ENCODE measurements around the gene RESP18.
"Not testable (repeated sequence)": the region's sequence is repeated elsewhere in the genome, so short reads cannot be mapped to it uniquely, and the experiment has no call there.

Gene RESP18

DNA sequence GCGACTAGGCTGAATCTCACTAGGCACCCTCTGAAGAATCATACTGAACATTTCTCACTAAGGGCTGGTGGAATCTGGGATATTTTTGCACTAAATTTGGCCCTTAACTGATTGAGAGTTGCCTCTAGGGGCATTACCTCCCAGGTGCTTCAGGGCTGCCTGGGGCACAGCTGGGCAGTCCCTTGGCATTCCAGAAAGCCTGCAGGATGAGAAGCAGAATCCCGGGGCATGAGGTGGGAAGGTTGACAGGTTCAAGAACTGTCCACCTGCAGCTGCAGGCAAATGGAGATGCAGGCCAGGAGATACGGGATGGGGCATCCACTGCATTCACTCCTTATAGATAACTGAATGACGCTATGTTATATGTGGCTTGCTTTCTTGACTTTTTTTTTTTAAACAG is 7.4 kb downstream of the RESP18 start:
- no peak for DNase-seq

DNA sequence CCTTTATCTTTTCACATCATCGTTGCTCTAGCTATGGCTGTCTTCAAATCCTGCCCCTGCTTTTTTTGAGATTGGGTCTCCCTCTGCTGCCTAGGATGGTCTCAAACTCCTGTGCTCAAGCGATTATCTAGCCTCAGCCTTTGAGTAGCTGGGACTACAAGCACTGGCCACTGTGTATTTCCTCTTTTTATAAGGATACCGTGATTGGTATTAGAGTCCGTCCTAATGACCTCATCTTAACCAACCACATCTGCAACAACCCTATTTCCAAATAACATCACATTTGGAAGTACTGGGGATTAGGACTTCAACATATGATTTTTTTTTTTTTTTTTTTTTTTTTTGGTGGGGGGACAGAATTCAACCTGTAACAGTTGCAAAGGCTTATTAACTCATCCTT is 9.1 kb downstream of the RESP18 start:
- no peak for DNase-seq

DNA sequence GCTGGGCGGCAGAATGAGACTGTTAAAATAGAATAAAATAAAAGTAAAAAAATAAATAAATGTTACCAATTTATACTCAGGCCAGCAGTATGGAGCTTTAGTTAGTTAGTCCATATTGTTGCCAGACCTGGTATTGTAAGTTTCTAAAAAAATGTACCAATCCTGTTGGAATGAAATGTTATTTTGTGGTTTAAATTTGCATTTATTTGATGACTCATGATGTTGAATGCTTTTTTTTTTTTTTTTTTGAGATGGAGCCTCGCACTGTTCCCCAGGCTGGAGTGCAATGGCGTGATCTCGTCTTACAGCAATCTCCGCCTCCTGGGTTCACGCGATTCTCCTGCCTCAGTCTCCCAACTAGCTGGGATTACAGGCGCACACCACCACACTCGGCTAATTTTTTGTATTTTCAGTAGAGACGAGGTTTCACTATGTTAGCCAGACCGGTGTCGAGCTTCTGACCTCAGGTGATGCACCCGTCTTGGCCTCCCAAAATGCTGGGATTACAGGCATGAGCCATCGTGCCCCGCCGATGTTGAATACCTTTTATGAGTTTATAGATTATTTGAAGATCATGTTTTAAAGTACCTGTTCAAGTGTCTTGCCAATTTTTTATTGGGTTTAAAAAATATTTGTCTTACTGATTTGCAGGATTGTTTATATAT is 17.6 kb downstream of the RESP18 start:
- no peak for DNase-seq

DNA sequence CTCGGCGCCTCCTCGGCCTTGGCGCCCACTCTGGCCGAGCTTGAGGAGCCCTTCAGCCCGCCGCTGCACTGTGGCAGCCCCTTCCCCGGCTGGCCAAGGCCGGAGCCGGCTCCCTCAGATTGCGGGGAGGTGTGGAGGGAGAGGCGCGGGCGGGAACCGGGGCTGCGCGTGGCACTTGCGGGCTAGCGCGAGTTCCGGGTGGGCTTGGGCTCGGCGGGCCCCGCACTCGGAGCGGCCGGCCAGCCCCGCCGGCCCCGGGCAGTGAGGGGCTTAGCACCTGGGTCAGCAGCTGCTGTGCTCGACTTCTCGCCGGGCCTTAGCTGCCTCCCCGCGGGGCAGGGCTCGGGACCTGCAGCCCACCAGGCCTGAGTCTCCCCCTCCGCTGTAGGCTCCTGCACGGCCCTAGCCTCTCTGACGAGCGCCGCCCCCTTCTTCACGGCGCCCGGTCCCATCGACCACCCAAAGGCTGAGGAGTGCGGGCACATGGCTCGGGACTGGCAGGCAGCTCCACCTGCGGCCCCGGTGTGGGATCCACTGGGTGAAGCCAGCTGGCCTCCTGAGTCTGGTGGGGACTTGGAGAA is 19.8 kb downstream of the RESP18 start:
- not testable (repeated sequence) for DNase-seq

DNA sequence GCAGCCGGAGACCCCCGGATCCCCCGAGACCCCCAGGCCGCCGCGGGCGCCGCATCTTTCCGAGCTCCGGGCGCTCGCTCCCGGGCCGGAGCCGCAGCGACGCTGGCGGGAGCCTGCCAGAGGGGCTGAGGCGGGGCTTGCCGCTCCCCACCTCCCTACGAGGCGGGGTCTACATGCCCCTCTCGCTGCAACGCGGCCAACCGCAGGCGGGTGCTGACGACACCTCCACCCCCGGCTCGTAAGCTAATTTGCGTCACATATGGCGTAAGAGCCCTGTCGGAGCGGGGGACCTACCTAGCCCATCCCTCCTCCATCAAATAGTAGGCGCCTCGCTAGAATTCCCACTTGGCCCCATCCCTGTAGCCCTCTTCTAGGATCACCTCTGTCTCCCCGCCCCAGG is 23.3 kb downstream of the RESP18 start, which contains the start of gene PTPRN:
Gene PTPRN (minus strand): TSS at position 124 of the 400 bp plus-strand sequence. CDS start 69 bp downstream, at position 55.
- peak; percentile 72 for DNase-seq

DNA sequence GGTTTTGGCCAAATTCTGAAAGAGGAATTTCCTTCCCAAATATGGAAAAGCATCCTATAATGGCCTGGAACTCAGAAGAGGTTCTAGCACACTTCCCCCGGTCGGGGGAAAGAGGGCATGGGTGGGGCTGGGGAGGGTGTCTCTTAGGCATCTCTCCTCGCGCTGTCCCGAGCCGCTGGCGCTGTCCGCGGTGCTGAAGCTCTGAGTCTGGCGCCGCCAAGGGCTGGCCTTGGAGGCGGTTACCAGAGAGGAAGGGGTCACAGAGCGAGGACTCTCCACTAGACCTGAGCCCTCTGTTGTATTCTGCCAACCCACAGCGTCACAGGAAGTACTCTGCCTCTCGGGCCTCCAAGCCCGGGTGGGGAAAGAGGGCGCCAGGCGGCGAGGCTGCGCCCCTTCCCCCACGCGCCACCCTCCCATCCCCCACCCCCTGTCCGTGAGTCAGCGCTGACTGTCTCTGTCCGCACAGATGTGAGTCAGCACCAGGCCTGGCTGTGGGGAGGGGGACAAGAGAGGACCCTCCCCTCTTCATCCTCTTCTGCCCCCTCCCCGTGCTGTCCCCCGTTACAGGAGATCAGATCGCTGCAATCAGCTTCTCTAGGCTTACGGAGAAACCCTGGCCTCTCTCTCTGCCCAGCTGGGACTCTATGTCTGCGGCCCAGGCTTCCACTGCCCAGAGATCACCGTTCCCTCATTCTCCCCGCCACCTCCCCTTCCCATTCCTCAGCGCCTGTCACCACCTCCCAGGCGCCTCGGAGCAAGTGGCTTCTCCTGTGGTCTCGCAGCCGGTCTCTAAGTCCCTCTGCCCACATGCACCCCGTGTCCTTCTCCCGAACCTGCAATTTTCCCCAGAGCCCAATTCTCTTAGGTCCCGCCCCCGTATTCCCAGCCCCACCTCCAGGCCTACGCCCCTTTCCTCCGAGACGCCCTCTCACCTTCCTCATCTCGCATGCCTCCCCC is 24.1 kb downstream of the RESP18 start:
- peak; percentile 27 for DNase-seq

DNA sequence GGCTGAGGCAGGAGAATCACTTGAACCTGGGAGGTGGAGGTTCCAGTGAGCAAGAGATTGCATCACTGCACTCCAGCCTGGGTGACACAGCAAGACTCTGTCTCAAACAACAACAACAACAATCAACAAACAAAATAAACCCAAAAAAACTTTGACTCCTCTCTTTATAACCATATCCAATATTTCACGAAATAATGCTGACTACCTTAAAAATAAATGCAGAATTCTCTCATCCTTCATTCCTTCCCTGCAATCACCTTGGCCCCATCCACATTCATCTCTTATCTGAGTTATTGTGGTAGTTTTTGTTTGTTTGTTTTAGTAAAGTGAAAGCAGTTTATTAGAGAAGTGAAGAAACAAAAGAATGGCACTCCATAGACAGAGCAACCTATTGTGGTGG is 26.5 kb downstream of the RESP18 start:
- no peak for DNase-seq

DNA sequence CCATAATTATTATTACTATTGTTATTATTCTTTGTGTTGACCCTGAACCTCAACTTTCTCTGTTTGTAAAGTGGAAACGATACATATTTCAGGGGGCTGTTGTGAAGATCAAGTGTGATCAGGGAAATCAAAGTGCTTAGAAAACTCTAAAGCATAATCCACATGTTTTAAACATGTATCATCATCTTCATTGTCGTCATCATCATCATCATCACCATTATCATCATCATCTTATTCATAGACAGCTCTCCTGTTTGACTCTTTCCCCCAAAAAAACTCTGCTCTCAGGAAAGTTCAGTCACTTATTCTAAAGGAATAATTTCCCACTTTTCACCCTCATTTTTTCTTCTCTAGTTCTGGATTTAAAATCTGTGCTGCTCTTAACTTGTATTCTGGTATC is 28.3 kb downstream of the RESP18 start:
- DNase-seq = no peak

DNA sequence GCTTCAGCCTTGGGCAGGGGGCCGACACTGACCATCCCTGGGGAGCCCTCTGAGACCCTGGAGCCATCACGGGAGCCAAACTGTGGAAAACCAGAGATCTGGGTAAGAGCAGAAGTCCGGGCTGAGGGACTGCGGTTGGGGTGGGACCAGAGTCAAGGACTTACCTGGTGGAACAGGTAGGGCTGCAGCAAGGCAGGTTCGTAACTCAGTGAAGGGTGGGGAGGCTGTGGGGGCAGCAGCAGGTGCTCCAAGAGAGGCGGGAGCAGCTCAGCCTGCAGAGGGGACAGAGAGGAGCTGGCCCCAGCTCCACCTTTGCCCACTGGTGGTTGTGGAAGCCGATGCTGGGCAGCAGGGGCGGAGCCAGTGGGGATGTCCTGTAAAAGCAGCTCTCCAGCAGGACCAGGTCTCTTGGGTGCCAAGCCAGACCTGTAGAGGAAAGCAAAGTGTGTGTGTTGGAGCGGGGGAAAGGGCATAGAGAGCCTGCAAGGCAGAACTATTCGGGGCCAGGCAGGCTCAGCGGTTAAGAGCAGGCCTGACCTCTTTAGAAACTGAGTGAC is 30.1 kb downstream of the RESP18 start:
- DNase-seq = no peak

DNA sequence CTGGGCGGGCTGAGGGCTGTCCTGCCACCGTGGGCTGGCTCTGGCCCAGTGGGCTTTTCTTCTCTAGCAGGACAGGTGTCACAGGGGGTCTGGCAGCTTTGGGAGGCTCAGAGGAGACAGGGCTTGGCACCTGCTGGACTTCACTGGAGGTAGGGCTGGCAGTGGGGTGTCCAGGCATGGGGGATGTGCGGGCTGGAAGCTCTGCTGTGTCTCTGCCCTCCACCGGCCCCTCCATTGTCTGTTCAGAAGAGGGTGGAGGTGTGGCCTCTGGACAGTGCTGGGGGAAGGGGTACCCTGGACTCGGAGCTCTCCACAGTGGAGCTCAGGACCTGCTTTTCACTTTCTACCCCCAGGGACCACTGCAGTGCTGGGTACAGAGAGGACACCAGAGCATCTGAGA is 32.5 kb downstream of the RESP18 start:
- no peak for DNase-seq

DNA sequence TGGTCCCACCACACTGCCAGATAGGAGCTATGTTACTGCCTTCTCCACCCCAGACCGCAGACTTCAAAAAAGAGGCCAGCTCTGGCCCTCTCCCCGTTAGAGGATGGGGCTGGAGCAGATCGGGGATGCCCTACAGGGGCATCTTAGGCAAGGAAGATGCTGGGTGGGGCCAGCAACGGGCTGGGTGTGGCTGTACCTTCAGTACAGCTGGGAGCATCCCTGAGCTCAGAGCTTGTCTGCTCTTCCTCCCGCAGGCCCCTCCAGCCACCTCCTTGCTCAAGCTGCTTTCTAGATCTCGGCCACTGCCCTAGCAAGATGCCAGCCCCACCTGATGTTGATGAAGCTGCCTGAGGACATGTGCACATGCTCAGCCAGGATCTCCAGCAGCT is 33.2 kb downstream of the RESP18 start:
- DNase-seq = no peak

DNA sequence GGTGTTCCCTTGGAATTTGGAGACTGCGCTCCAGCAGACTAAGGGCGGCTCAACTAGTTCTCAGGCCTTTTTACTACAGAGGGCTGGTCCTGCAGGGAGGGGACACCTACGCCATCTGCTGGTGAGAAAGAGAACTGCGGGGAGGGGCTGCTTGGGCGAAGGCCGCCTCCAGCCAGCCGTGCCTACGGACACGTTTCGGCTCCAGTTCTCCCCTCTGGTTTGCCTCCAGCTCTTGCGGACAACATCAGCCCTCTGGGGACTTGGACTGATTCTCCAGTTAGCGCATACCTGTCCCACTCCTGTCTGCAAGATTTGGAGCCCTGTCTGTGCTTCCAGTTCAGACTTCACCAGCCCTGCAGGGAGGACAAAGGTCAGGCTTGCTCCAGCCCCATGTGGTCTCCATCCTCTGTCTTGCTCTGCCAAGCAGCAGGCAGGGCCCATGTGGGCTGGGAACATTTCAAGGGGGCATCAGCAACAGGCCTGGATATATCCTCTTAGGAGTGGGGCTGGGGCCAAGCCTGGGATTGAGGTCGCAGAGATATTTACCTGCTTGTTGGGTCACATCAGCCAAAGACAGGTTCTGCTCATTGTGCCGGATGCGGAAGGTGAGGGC is 33.7 kb downstream of the RESP18 start:
- DNase-seq = peak; percentile 46

DNA sequence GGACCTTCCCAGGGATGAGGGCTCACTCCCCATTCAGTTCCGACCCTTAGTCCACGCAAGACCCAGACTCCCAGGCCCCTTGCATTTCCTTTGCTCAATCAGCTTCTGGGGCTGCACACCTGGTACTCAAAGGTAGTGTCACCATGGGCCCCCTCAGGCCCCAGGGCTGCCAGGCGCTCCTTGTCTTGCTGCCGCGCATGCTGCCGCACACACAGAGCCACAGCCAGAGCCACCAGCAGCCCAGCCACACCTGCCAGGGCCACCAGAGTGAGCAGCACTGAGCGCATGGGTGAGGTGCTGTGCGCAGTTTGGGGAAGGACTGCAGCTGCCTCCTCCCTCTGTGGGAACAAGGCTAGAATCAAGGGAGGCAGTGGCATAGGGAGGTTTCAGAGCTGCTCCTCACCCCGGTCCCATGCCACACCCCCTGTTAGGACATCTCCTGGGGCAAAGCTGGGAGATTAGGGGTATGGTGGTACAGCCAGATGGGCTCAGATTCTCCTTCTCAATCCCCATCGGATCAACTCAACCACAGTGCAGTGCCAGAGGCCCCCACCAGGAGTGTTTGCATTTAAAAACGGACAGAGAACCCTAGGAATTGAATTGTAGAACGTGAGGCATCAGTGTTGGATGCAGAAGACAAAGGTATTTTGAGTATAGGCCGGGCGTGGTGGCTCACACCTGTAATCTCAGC is 34.6 kb downstream of the RESP18 start:
- DNase-seq = no peak

DNA sequence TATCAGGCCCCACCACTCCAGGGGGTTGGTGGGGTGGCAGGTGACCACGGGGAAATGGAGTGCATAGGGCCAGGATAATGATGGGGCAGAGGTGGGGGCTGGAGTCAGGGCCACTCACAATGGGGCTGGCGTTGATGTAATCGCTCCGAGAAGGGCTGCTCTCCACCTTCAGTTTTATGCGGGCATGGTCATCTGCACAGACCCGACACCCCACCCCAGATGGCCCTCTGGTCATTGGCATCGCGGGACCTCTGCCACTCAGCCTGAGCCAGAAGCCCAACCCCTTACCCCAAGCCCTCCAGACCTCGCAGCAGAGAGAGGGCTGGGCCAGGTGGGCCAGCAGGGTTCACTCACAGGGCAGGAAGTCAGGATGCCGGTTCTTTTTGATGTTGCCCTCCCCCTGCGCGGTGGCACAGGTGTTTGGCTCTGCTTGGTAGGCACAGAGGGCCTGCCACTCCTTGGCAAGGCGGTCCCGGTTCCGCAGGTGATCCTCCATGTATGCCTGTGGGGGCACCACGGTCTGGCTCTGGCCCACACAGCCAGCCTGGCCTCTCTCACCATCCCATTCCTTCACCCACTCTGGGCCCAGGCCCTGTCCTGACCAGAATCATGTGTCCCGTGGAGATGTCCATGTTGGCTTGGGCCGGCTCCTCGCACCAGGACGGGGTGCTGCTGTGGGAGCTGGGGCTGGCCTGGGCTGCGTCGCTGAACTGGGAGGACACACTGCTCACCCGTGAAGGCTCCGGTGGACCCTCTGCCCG is 35.7 kb downstream of the RESP18 start:
- DNase-seq = no peak

DNA sequence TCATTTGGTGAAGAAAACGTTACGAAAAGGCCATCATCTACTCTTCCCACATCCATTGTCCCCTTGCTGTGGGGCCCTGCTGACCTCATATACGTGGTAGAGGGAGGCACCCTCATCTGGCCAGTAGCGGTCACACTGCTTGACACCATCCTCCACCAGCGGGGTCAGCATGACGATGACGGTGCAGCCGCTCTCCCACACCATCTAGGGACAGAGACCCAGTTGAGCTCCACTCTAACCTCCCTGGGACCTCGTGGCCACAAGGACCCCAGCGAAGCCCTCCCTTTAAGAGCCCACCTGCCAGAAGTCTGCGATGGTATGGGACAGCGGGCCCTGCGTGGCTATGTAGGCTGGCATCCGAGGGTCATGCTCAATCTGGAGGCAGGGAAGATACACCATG is 36.4 kb downstream of the RESP18 start:
- no peak for DNase-seq

DNA sequence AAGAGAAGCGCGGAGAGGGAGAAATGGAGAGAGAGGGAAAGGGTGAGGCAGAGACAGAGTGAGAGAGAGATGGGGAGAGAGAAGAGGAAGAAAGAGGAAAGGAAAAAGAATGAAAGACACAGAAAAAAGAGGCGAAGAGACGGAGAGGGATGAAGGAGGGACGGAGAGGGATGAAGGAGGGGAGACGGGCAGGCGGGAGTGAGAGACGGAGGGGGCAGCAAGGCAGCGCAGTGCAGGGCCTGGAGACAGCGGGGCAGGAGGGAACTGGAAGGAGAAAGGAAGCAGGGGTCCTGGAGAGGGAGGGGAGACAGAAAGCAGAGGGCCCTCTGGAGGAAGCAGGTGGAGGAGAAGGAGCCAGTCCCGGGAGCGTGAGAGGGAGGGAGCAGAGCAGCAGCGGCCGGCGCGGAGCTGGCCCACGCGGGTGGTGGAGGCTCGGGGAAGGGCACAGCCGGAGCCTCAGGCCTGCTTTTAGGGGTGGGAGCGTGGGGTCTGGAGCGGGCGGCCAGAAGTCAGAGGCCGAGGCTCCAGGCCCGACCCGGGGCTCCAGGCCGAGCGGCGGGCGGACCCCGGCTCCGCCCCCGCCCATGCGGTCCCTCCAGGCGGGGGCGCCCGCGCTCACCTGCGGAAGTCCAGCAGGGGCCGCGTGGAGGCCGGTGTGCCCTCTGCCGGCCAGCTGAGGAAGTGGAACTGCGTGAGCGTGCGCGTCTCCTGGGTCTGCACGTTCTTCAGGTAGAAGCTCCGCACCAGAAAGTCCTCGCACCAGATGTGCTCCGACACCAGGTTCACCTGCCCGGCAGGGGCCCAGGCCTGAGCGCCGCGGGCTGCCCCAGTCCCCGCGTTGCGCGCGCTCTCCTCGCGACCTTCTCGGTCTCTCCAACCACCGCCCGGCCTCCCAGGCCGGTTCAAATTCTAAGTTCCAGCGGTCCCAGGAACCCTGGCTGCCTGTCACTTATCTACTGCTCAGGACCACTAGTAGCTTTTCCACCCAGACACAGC is 37.9 kb downstream of the RESP18 start:
- DNase-seq = peak; percentile 75

DNA sequence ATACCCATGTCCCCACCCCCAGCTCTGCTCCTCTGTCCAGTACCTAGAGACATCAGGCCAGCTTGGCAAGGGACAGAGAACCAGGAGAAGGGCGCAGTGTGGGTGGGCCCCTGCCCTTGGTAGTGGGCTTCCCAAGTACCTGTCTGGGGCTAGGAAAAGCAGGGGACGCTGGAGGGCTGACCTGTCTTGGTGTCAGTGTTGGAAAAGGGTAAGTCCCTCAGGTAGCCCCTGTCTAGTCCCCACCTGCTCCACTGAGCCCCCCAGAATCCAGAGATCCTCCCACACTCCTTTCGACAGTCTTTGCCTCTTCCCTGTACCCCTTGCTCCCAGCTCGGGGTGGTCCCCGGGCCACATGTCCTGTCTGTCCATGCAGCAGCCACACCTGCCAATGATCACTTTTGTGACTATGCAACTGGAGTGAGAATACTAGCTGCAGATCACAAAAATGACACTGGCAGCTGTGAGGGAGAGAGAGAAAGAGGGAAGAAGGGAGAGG is 38.8 kb downstream of the RESP18 start:
- DNase-seq = no peak

DNA sequence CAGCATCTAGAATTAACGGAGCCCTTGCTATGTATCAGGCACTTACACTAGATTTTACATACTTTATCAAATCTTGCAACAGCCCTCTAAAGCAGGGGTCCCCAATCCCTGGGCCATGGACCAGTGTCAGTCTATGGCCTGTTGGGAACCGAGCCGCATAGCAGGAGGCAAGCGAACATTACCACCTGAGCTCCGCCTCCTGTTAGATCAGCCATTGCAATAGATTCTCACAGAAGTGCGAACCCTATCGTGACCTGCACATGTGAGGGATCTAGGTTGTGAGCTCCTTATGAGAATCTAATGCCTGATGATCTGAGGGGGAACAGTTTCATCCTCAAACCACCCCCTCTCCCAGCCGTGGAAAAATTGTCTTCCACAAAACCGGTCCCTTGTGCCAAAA is 39.9 kb downstream of the RESP18 start:
- DNase-seq = no peak

DNA sequence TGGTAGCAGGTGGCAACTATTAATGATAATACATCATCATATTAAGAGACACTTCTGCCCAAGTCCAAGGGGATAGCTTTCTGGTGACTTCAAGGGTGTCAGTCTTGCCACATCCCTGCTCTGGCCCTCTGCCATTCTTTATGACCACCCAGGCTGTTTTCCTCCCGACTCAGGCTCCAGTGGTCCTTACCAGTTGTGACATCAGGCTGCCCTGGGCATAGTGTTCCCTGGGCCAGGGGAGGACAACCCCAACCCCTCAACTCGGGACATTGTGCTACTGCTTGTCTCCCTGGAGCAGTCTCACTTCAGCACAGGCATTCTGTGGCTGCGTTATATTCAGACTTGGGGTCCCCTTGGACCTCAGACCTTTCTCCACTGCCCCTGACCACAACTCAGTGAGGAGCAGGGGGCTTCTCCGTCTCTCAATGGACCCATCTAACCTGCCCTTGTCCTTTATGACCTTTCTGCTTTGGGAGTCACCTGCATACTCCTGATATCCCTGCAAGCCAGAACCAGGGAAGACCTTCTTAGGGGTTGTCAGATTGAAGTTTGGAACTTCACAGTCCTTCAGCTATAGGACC is 40.5 kb downstream of the RESP18 start:
- no peak for DNase-seq

DNA sequence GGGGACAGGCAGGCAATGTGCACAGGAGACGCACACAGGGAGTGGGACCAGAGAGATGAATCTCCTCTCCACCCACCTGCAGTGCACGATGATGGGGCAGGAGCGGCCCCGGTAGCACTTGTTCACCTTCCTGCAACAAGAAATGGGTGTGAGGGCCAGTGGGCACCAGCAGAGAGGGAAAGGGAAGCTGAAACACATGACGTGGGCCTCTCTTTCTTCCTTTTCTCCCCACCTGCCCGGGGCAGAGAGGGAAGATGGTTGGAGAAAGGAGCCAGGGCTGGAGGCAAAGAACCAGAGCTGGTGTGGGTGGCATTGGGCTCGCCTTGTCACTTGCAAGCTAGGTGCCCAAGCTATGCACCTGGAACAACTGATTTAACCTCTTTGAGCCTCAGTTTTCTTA is 41.1 kb downstream of the RESP18 start:
- DNase-seq = no peak

Measured in DMS153 (cell line).